Lower lobe of right lung (tissue), 2 donors: ENCODE data around the gene BRD3OS. TPM values are rescaled to one million over a fixed set of nuclear protein-coding genes. Genes with fewer than 3 reads are reported as not detected.

Experiments
- ATAC-seq, 2 donors: fragments of 200-7000 bp; cut with Tn5 transposase; one replicate each; pipeline ENCODE4 v1.9.1; 2020 to 2022; ENCODE audit warnings: mild to moderate bottlenecking in 2 of 2, moderate library complexity in 2 of 2
- DNase-seq: peaks from one replicate; pipeline ENCODE4 v3.0.0-alpha.2; 2020
- H3K27ac ChIP-seq: fragments of 200-600 bp; one replicate; pipeline ENCODE4 v1.8.0; 2022
- H3K27me3 ChIP-seq: fragments of 200-600 bp; one replicate; pipeline ENCODE4 v1.8.0; 2022; ENCODE audit warnings: low read depth
- H3K36me3 ChIP-seq: fragments of 200-600 bp; one replicate; pipeline ENCODE4 v1.8.0; 2022; ENCODE audit warnings: mild to moderate bottlenecking
- H3K4me1 ChIP-seq: fragments of 200-600 bp; one replicate; pipeline ENCODE4 v1.8.0; 2022
- H3K4me3 ChIP-seq: fragments of 200-600 bp; one replicate; pipeline ENCODE4 v1.8.0; 2022; ENCODE audit warnings: mild to moderate bottlenecking
- H3K9me3 ChIP-seq: fragments of 200-600 bp; one replicate; pipeline ENCODE4 v1.8.0; 2022
- CTCF ChIP-seq: fragments of 200-600 bp; IDR thresholded peaks from one replicate; pipeline ENCODE4 v1.8.0; 2022; ENCODE audit warnings: antibody characterized with exemption, mild to moderate bottlenecking
- intact Hi-C: fragments of 100-400 bp; cut with DNase I; formaldehyde crosslinking; loops from one replicate; pipeline ENCODE4 v1.11.0; 2022
- total RNA-seq: library from RNA; stranded (reverse); fragmentation: NEBNext Ultra II Directional; extraction: Animal tissue kit (Norgen Biotek cat#: 25700); gene quantifications from one replicate; pipeline ENCODE4 v1.2.1, GENCODE V29; 2021
- donor health status: DM: no; HTN: yes; CAD: no; lungs with severe emphysema.

BRD3OS gene
- total RNA-seq, 1 donor from 2014 or later: 15.6 TPM

DNA sequence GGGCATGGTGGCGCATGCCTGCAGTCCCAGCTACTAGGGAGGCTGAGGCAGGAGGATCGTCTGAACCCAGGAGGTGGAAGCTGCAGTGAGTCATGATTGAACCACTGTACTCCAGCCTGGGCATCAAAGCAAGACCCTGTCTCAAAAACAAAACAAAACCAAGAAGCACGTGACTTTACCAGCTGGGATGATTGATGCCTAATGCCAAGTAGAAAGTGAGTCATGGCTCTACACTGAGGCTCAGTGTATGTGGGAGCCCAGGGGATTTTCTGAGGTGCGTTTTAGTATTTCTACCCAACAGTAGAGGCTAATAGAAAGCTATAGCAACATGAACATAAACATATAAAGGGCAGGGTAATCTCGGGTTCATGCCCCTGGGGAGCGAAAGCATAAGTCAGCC, 13.9 kb upstream of the BRD3OS start:
- Histone ChIP-seq H3K27ac (no peak overlapping the region), H3K4me3 (no peak overlapping the region), H3K27me3 (no peaks in the 10 kb centered on the region), H3K4me1 (no peaks in the 10 kb centered on the region), H3K36me3 (no peaks in the 10 kb centered on the region), H3K9me3 (no peaks in the 10 kb centered on the region)
- TF ChIP-seq CTCF: no peak
- DNase-seq (no peak), ATAC-seq (no peak)
- intact Hi-C loops: no loop called here

- peak in 1 of 2 donors; percentile 16 for ATAC-seq
- Histone ChIP-seq H3K36me3 (no peaks in the 10 kb centered on the region), H3K4me1 (no peaks in the 10 kb centered on the region), H3K4me3 (no peak overlapping the region), H3K9me3 (no peaks in the 10 kb centered on the region), H3K27me3 (no peaks in the 10 kb centered on the region), H3K27ac (no peak overlapping the region)
- no peak for DNase-seq
- TF ChIP-seq CTCF: no peak
- intact Hi-C loops: no loop called here
Observed at GRCh38 chr9:134014946-134015345, 10.3 kb upstream of the BRD3OS start.

DNA sequence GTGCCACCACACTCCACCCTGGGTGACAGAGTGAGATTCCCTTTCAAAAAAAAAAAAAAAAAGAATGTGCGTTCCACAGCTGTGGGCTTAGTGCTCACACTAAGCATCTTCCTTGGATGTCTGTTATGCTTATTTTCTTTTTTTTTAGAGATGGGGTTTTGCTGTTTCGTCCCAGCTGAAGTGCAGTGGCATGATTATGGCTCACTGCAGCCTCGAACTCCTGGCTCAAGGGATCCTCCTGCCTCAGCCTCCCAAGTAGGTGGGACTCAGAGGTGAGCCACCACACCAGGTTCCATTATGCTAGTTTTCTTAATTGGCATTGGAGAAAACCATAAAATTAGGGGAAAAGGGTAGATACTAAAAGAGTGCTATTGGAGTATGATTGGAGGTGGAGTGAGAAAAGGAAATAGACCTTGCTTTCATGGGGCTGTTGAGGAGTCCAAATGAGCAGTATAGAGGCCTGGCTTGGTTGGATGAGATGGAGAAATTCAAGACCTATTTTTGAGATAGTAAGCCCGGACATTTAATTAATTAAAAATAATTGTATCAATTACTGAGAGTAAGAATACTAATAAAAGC, 978 bp upstream of the BRD3OS start:
- Histone ChIP-seq H3K36me3 (peaks cover 4% of the 10 kb centered on the region), H3K4me1 (peaks cover 11% of the 10 kb centered on the region), H3K9me3 (no peaks in the 10 kb centered on the region), H3K4me3 (peak overlapping the region; percentile 43), H3K27ac (no peak overlapping the region), H3K27me3 (no peaks in the 10 kb centered on the region)
- no peak for DNase-seq
- intact Hi-C loops: no loop called here
- no peak for TF ChIP-seq CTCF
- no peak for ATAC-seq

DNA sequence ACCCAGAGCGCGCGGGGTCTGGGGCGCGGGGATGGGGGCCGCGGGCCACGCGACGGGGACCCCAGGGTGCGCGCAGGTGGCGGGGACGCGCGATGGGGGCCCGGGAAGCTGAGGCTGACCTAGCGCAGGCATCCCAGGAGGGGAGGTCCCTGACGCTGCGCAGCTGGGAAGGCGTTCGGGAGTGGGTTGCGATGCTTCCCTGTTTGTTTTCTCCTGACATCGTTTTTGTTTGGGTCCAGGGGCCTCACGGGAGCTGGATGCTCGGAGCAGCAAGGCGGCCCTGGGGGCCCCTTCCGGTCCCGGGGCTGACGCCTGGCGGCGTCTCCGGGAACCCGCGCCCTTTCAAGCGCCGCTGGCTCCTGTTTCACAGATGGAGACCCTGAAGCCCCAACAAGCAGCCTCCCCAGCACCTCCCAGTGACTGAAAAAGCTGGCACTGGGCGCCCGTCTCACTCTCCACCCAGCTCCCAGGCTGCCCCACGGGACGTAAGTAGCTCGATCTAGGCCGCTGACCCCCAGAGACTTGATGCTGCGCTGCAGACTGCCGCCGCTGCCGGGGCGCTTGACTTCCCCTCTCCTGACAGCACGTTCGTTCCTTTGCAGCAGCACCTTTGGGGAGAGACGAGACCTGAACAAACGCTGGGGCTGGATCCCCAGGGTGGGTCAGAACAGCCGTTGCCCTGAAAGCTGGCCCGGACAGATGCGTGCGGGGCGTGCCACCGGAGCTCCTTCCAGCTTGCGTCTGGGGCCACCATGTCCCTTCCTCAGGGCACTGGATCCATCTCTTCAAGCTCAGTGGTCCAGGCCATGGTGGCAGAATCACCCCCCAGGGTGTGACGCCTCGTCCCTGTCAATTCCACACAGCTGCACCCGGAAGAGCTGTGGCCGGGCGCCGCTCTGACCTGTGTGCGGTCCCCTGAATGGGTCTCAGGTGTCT, 593 bp downstream of the BRD3OS start:
- no peaks in the 10 kb centered on the region for H3K9me3 ChIP-seq
- peaks cover 11% of the 10 kb centered on the region for H3K4me1 ChIP-seq
- peaks cover 12% of the 10 kb centered on the region for H3K36me3 ChIP-seq
- peak; percentile 28 for TF ChIP-seq CTCF
- DNase-seq: peak; percentile 63
- peak overlapping the region; percentile 75 for H3K4me3 ChIP-seq
- peak; percentile 0 to 31 for ATAC-seq
- no peaks in the 10 kb centered on the region for H3K27me3 ChIP-seq
- H3K27ac ChIP-seq: peak overlapping the region; percentile 70
- intact Hi-C loops: no loop called here

DNA sequence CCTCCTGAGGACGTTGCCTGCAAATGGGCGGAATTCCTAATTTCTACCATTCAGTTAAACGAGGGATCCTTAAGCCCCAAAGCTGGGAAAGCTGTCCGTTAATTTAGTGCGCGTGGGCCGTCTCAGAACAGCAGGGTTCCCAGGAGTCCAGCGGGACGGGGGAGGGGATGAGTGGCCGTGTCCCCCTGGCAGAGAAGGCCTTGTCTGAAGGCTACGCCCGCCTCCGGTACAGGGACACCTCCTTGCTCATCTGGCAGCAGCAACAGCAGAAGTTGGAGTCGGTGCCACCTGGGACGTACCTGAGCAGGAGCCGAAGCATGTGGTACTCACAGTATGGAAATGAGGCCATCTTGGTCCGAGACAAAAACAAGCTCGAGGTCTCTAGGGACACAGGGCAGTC, 1.3 kb downstream of the BRD3OS start:
- no peak for TF ChIP-seq CTCF
- ATAC-seq (no peak), DNase-seq (no peak)
- Histone ChIP-seq H3K27ac (no peak overlapping the region), H3K4me1 (peaks cover 11% of the 10 kb centered on the region), H3K36me3 (peaks cover 19% of the 10 kb centered on the region), H3K27me3 (no peaks in the 10 kb centered on the region), H3K4me3 (peak overlapping the region; percentile 75), H3K9me3 (no peaks in the 10 kb centered on the region)
- intact Hi-C loops: no loop called here
